CD4-positive, alpha-beta T cell treated with Interleukin-17A for 4 hours (primary cell): Measurements from ENCODE around the gene AKR7A2.
"Not testable (repeated sequence)": the region's sequence is repeated elsewhere in the genome, so short reads cannot be mapped to it uniquely, and the experiment has no call there.

Source experiments
- DNase-seq: peaks from one replicate; pipeline ENCODE4 v3.0.0-alpha.2; 2020; ENCODE audit warnings: mixed read lengths

Gene AKR7A2

DNA sequence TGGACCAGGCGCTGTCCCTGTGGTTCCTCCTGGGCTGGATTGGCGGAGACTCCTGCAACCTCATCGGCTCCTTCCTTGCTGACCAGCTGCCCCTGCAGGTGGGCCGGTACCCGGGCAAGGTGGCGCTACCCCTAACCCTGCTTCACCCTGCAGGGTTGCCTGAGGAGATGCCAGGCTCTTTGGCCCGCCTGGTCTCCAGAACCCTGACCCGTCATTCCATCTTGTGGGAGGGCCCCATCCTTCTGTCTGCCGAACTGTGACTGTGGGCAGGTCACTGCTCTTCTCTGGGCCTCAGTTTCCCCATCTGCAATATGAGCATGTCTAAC lies 12.7 kb upstream of the AKR7A2 start:
- DNase-seq: no peak

GRCh38 chr1:19323987-19324664 lies 12.2 kb upstream of the AKR7A2 start:
- DNase-seq: no peak

DNA sequence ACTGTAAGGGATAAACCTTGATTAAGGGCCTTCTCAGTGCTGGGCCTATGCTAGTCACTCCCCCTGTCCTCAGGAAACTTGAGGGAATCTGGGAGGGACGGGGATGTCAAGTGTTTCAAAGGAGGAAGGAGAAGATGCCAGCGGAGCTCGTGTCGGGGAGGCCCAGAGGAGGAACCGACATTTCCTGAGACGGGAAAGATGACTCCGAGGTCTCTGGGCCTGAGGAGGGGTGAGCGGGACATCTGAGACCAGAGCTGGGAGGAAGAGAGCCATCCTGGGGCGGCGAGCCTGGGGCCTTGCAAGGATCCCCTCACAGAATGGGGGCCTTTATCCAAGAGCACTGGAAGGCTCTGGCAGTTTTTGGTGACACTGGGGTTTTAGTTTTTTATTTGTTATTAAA lies 10.5 kb upstream of the AKR7A2 start:
- DNase-seq: no peak

DNA sequence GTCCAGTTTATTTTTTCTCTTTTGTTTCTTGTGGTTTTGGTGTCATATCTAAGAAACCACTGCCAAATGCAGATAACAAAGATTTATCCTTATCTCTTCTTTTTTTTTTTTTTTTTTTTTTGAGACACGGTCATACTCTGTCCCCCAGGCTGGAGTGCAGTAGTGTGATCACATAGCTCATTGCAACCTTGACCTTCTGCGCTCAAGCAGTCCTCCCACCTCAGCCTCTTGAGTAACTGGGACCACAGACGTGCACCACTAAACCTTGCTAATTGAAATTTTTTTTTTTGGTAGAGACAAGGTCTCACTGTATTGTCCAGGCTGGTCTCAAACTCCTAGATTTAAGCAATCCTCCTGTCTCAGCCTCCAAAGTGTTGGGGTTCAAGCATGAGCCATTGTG lies 9.1 kb upstream of the AKR7A2 start:
- no peak for DNase-seq

DNA sequence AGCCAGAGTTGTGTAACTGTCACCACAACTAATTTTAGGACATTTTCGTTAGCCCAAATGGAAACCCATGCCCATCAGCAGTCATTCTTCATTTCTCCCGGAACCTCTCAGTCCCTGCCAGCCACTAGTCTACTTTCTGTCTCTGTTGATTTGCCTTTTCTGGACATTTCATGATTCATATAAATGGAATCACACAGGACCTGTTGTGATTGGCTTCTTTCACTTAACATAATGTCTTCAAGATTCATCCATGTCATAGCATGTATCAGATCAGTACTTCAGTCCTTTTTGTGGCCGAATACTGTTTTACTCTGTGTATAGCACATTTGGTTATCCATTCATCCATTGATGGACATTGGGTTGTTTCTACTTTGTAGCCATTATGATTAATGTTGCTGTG lies 7.3 kb upstream of the AKR7A2 start:
- DNase-seq: no peak

- DNase-seq: no peak
Observed at GRCh38 chr1:19317126-19317910, 5.4 kb upstream of the AKR7A2 start.

DNA sequence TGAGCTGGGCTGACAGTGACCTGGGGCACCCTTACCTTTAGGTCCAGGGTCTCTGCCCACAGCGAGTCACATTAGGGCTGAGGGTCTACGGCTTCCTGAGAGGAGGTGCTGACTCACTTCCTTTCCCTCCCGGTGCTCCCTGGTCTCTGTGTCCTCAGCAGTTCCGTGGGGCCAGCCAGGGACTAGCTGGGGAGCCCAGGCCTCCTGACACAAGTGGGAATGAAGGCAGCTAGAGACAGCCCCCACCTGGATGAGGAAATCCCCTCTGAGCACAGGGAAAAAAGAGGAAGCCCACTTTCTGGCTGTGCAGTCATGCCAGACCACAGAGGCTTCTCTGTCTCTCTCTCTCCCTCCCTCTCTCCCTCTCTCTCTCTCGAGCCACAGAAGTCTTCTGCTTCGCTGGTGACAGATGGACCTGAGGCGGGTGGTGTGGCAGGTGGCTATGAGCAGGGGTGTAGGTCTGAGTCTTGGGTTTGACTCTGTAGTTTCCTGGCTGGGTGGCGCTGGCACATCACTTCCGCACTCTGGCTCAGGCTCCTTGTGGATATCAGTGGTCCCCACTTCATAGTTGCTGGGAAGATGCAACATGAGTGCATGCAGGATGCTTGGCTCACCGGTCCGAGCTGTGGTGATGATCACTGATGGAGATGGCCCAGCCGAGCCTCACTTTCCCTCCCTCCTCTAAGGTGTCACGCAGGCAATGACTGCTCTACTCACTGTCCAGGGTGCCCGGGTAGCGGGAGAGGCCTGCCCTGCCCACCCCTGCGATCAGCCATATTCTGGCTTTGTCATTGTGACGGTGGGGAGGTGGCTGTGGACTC lies 3.6 kb upstream of the AKR7A2 start:
- DNase-seq: no peak

DNA sequence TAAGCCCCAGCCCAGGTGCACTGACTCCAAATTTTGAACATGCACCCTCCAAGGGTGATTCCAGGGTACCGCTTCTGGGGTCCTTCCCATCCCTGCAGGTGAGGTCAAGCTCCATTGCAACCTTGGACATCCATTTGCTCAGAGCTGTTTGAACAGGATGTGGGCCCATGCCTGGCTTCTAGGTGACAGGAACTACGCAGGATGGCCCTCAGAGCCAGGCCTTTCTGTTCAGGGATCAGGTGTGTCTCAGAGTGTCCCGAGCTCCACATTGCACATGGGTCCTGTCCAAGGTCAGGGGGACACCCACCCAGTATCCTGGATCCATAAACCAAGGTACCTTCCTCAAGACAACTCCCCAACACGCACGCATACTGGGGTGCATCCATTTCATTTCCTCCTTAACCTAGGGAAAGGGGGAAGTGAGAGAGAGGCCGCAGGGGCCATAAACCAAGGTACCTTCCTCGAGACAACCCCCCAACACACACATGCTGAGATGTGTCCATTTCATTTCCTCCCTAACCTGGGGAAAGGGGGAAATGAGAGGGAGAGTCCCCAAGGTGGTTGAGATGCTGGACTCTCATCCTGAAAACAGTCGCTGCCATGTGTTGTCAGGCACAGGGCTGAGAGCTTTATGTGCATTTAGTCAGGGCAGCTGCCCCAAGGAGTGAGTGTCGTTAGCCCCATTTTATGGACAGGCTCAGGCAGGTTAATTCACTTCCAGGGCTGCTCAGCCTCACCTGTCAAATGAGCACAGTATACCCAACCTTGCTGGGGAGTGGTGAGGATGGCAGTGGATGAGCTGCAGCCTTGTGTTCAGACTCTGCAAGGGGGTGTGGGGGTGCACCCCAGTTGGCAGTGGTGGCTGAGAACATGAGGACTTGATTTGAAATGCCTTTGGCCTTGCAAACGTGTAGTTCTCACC lies 2.3 kb upstream of the AKR7A2 start:
- DNase-seq: no peak

- no peak for DNase-seq
Observed at GRCh38 chr1:19313636-19313959, 1.7 kb upstream of the AKR7A2 start.

DNA sequence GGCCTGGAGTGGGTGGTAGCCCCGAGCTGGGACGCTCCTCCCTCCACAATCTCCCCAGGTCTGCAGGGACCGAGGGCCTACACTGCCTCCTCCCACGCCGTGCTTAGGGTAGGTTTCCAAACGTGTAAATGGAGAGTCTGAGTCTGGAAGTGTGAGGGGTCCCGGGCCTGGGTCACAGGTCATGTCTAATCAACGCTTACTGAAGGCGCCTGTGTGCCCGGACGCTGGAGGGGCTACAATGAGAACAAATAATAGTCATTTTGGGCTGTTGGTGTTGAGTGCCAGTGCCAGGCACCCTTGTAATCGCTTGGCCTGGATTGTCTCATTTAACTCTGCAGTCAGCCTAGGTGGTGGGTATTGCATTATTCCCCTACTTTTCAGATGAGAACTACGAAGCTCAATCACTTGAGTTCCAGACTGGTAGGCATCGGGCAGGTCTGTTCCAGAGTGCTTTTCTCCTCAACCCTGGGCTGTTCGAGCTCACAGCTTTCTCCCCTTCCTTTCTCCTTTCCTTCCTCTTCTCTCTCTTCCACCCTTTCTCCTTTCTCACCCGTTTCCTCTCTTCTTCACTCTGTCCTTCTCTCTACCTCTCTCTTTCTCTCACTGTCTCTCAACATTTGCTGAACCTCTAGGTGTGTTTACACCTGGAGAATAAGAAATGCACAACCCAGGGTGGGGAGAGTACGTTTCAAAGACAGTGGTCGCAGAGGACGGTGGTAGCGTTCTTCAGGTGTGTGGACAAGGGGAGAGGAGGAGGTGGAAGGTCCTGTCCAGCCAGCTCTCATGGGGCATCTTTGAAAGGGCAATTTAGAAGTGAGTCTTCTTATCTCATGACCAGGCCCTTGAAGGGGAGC lies 1.1 kb upstream of the AKR7A2 start:
- no peak for DNase-seq

DNA sequence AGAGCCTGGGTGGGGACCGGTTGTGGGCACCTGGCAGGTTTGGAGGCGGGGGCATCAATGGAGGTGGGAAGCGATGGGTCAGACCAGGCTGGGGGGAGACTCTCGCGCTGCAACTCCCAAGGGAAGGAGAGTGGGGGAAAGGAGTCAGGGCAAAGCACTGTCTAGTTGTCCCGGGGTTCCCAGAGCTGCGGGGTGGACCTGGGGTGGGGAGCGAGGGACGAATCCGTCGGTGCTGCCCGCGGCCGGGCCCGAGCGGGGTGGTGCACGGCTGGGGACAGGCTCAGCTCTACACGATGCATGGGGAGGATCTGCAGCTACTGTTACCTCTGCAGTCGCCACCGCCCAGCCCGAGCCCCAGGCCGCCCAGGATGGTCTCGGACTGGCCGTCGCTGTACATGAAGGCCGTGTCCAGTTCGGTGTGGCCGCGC lies 427 bp downstream of the AKR7A2 start:
- DNase-seq: peak; percentile 40

- DNase-seq: no peak
Observed at GRCh38 chr1:19310720-19311502, 1.0 kb downstream of the AKR7A2 start.

DNA sequence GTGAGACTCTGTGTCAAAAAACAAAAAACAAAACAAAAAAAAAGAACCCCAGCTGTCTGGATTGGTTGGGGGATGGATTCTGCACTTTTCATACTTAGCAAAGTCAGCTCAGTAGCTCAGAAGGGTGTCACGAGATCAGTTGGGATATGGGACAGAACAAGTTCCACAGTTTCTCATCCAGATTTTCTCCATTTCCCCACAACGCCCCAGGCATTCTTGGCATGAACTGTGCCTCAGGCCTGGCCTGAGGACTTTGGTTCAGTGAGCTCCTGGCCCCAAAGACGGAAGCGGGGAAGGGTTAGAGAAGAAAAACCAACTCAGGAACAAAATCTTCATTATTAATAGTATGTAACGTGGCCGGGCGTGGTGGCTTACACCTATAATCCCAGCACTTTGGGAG lies 1.9 kb downstream of the AKR7A2 start:
- no peak for DNase-seq

GRCh38 chr1:19309123-19309813 lies 2.7 kb downstream of the AKR7A2 start:
- DNase-seq: no peak

DNA sequence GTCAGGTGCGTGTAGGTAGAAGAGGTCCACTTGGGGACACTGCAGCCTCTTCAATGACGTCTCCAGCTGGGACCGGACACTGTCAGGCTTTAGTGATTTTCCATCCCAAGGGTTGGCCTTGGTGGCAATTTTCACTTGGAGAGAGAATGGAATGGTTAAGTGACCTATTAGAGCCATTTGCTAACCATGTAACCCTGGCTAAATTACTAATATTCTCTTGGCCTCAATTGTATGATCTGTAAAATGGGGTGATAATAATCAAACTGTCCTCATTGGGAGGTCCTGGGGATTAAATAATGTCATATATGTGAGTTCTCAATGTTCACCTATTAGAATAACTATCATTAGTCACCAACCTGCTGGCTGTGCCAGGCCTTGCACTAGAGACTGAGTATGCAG lies 3.4 kb downstream of the AKR7A2 start:
- no peak for DNase-seq

GRCh38 chr1:19307794-19308508 lies 4.0 kb downstream of the AKR7A2 start:
- DNase-seq: no peak

DNA sequence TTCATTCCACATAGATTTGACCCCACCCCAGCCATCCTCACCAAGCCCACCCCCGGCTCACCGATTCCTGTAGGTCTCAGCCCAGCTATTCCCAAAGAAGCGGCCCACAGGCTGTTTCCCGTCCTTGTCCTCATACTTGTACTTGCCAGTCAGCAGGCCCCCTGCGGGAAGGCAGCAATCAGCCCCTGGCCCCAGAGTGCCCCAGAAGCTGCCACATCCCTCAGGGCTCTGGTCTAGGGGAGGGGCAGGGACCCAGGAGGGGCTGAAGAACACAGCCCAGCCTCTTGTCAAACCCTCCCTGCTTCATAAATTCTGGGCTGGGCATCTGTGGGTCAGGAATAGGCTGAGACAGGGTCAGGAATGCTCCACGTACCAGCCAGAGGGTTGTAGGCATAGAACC lies 5.0 kb downstream of the AKR7A2 start:
- DNase-seq: no peak

- DNase-seq: no peak
Observed at GRCh38 chr1:19305880-19306279, 6.1 kb downstream of the AKR7A2 start.

DNA sequence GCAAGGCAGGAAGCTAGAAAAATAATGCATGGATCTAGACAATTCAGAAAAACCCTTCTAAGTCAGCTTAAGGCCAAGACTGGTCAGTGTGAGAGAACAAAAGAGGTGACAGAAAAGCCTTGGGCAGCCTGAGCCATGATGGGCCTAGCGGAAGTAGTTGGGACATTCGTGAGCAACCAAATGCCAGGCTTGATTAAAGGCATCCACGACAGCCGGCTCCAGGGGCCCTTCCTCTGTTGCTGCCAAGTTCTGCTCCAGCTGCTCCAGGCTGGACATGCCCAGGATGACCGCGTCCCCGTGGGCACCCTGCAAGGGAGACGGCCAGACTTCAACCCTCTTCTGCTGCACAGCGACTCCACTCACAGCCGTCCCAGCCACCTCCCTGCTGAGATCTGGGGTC lies 7.9 kb downstream of the AKR7A2 start:
- DNase-seq: not testable (repeated sequence)

DNA sequence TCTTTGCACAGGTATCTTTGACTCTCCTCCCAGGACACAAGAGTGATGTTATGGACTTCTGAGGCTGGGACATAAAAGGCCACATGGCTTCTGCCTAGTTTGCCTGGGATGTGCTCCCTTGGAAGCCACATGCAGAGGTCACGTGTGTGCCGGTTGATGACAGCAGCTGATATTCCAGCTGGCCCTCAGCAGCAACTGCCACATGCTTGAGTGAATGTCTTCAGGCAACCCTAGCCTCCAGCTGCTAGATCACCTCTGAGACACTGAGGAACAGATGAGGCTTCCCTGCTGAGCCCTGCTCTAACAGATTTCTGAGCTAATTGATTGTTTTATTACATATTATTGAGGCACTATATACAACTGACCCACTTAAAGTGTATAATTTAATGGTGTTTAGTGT lies 11.7 kb downstream of the AKR7A2 start:
- no peak for DNase-seq
